ENCODE measurements around the gene PAK5. TPM values are rescaled to one million over a fixed set of nuclear protein-coding genes. Genes with fewer than 3 reads are reported as not detected.

The PAK5 gene
- total RNA-seq, 1 donor from 2014 or later = 0.25 TPM

- H3K27ac ChIP-seq = no peak overlapping the region
- no peaks in the 10 kb centered on the region for H3K9me3 ChIP-seq
- no peak for DNase-seq (ENCODE audit: extremely low spot score in 2 of 2)
- no peak overlapping the region for H3K4me3 ChIP-seq
- H3K27me3 ChIP-seq = no peaks in the 10 kb centered on the region
- no peaks in the 10 kb centered on the region for H3K4me1 ChIP-seq
- TF ChIP-seq POLR2AphosphoS5 (IDR thresholded peaks at IDR 0.05; ENCODE audit: insufficient read depth in 1 of 2, low read depth in 1 of 2) (no peak), CTCF (IDR thresholded peaks at IDR 0.05) (no peak), POLR2A (IDR thresholded peaks at IDR 0.05) (no peak)
- intact Hi-C loops (cut with DNase I) = no loop called here
- no peaks in the 10 kb centered on the region for H3K36me3 ChIP-seq
Measured at GRCh38 chr20:9877932-9878495, 39.1 kb upstream of the PAK5 start.

GRCh38 chr20:9867196-9867980 is 28.5 kb upstream of the PAK5 start:
- TF ChIP-seq CTCF (IDR thresholded peaks at IDR 0.05) (no peak), POLR2AphosphoS5 (IDR thresholded peaks at IDR 0.05; ENCODE audit: insufficient read depth in 1 of 2, low read depth in 1 of 2) (no peak), POLR2A (IDR thresholded peaks at IDR 0.05) (no peak)
- no peaks in the 10 kb centered on the region for H3K27me3 ChIP-seq
- H3K4me3 ChIP-seq = no peak overlapping the region
- intact Hi-C loops (cut with DNase I) = no loop called here
- no peaks in the 10 kb centered on the region for H3K4me1 ChIP-seq
- no peaks in the 10 kb centered on the region for H3K36me3 ChIP-seq
- no peaks in the 10 kb centered on the region for H3K9me3 ChIP-seq
- no peak for DNase-seq (ENCODE audit: extremely low spot score in 2 of 2)
- H3K27ac ChIP-seq = no peak overlapping the region

DNA sequence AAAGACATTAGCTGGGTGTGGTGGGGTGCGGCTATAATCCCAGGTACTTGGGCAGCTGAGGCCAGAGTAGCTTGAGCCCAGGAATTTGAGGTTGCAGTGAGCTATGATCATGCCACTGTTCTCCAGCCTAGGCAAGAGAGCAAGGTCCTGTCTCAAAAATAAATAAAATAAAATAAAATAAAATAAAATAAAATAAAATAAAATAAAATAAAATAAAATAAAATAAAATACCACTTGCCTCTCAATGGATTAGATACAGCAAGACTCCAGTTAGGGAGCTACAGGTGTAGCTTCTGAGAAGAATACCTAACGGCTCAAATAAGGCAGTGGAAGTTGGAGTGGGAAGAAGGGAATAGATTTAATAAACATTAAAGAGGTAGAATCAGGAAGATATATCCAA is 13.7 kb upstream of the PAK5 start:
- no peaks in the 10 kb centered on the region for H3K27me3 ChIP-seq
- intact Hi-C loops (cut with DNase I) = no loop called here
- H3K4me1 ChIP-seq = no peaks in the 10 kb centered on the region
- H3K36me3 ChIP-seq = no peaks in the 10 kb centered on the region
- DNase-seq (ENCODE audit: extremely low spot score in 2 of 2) = no peak
- H3K27ac ChIP-seq = no peak overlapping the region
- no peak overlapping the region for H3K4me3 ChIP-seq
- TF ChIP-seq POLR2A (IDR thresholded peaks at IDR 0.05) = no peak
- no peak for TF ChIP-seq CTCF (IDR thresholded peaks at IDR 0.05)
- TF ChIP-seq POLR2AphosphoS5 (IDR thresholded peaks at IDR 0.05; ENCODE audit: insufficient read depth in 1 of 2, low read depth in 1 of 2) = no peak
- no peaks in the 10 kb centered on the region for H3K9me3 ChIP-seq

- Histone ChIP-seq H3K4me1 (peaks cover 16% of the 10 kb centered on the region), H3K9me3 (no peaks in the 10 kb centered on the region), H3K27ac (no peak overlapping the region), H3K27me3 (no peaks in the 10 kb centered on the region), H3K36me3 (no peaks in the 10 kb centered on the region), H3K4me3 (no peak overlapping the region)
- DNase-seq (ENCODE audit: extremely low spot score in 2 of 2) = no peak
- TF ChIP-seq CTCF (IDR thresholded peaks at IDR 0.05) (no peak), POLR2AphosphoS5 (IDR thresholded peaks at IDR 0.05; ENCODE audit: insufficient read depth in 1 of 2, low read depth in 1 of 2) (no peak), POLR2A (IDR thresholded peaks at IDR 0.05) (no peak)
- intact Hi-C loops (cut with DNase I) = no loop called here
Measured at GRCh38 chr20:9839626-9840025, 750 bp upstream of the PAK5 start.

GRCh38 chr20:9838035-9838377 is 870 bp downstream of the PAK5 start:
- Histone ChIP-seq H3K36me3 (no peaks in the 10 kb centered on the region), H3K4me3 (peak overlapping the region in 1 of 2 donors; percentile 22), H3K27me3 (no peaks in the 10 kb centered on the region), H3K27ac (no peak overlapping the region), H3K9me3 (no peaks in the 10 kb centered on the region), H3K4me1 (peaks cover 16% of the 10 kb centered on the region)
- no peak for DNase-seq (ENCODE audit: extremely low spot score in 2 of 2)
- TF ChIP-seq POLR2AphosphoS5 (IDR thresholded peaks at IDR 0.05; ENCODE audit: insufficient read depth in 1 of 2, low read depth in 1 of 2) (no peak), POLR2A (IDR thresholded peaks at IDR 0.05) (no peak), CTCF (IDR thresholded peaks at IDR 0.05) (no peak)
- intact Hi-C loops (cut with DNase I) = no loop called here
